Measurements from ENCODE around the gene RFC1.

- no peak for TF ChIP-seq CTCF (IDR thresholded peaks at IDR 0.05)
- TF ChIP-seq POLR2A (IDR thresholded peaks at IDR 0.05) = no peak
Measured at GRCh38 chr4:39367166-39367565, 1.0 kb upstream of the RFC1 start.

All from uterus (tissue), 2 donors.